HUES6 (cell line): ENCODE results near the gene SYPL2.

Experiments used
- H3K27ac ChIP-seq: 2 replicates; pipeline ENCODE4 v1.7.0; 2013; ENCODE audit warnings: low read depth, mild to moderate bottlenecking, low read length, inconsistent platforms
- H3K27me3 ChIP-seq: 2 replicates; pipeline ENCODE4 v1.6.1; 2013; ENCODE audit warnings: low read length; ENCODE audit not compliant: control insufficient read depth, insufficient read depth
- H3K36me3 ChIP-seq: 2 replicates; pipeline ENCODE4 v1.6.1; 2013; ENCODE audit warnings: low read length; ENCODE audit not compliant: control insufficient read depth, insufficient read depth
- H3K4me1 ChIP-seq: 2 replicates; pipeline ENCODE4 v1.6.1; 2013; ENCODE audit warnings: low read length; ENCODE audit not compliant: control insufficient read depth, insufficient read depth
- H3K4me3 ChIP-seq: 2 replicates; pipeline ENCODE4 v1.5.1; 2013; ENCODE audit warnings: low read depth, low read length
- H3K9ac ChIP-seq: one replicate; pipeline ENCODE4 v1.6.1; 2013; ENCODE audit warnings: mild to moderate bottlenecking, low read length
- H3K9me3 ChIP-seq: 2 replicates; pipeline ENCODE4 v1.6.1; 2013; ENCODE audit warnings: low read depth, low read length; ENCODE audit not compliant: control insufficient read depth, insufficient read depth

Gene SYPL2

GRCh38 chr1:109521002-109521951, 54.9 kb downstream of the SYPL2 start:
- Histone ChIP-seq H3K36me3 (no peaks in the 10 kb centered on the region), H3K4me1 (no peaks in the 10 kb centered on the region; the same call in 1 of the 2 replicates), H3K9ac (no peak overlapping the region), H3K9me3 (no peaks in the 10 kb centered on the region), H3K4me3 (no peak overlapping the region), H3K27ac (no peak overlapping the region), H3K27me3 (peaks cover 13% of the 10 kb centered on the region)

GRCh38 chr1:109522026-109522425, 55.7 kb downstream of the SYPL2 start:
- Histone ChIP-seq H3K27me3 (peaks cover 13% of the 10 kb centered on the region), H3K4me3 (no peak overlapping the region), H3K9me3 (no peaks in the 10 kb centered on the region), H3K4me1 (no peaks in the 10 kb centered on the region; the same call in 1 of the 2 replicates), H3K9ac (no peak overlapping the region), H3K36me3 (no peaks in the 10 kb centered on the region), H3K27ac (no peak overlapping the region)

- Histone ChIP-seq H3K27ac (no peak overlapping the region), H3K9ac (no peak overlapping the region)
Measured at GRCh38 chr1:109523706-109524105, 57.4 kb downstream of the SYPL2 start.

GRCh38 chr1:109527098-109527811, 60.9 kb downstream of the SYPL2 start:
- Histone ChIP-seq H3K36me3 (no peaks in the 10 kb centered on the region), H3K4me1 (no peaks in the 10 kb centered on the region), H3K27ac (no peak overlapping the region), H3K27me3 (no peaks in the 10 kb centered on the region), H3K9me3 (no peaks in the 10 kb centered on the region), H3K4me3 (no peak overlapping the region), H3K9ac (no peak overlapping the region)

More at GRCh38 chr1:109523706-109524105, 57.4 kb downstream of the SYPL2 start:
- no peaks in the 10 kb centered on the region for H3K9me3 ChIP-seq
- peaks cover 13% of the 10 kb centered on the region for H3K27me3 ChIP-seq
- H3K4me3 ChIP-seq, result no peak overlapping the region
- H3K36me3 ChIP-seq, result no peaks in the 10 kb centered on the region
- no peaks in the 10 kb centered on the region; the same call in 1 of the 2 replicates for H3K4me1 ChIP-seq

GRCh38 chr1:109527846-109528695, 61.7 kb downstream of the SYPL2 start:
- Histone ChIP-seq H3K9ac (no peak overlapping the region), H3K4me3 (no peak overlapping the region), H3K9me3 (no peaks in the 10 kb centered on the region), H3K27me3 (no peaks in the 10 kb centered on the region), H3K4me1 (no peaks in the 10 kb centered on the region), H3K36me3 (no peaks in the 10 kb centered on the region), H3K27ac (no peak overlapping the region)

GRCh38 chr1:109528712-109529111, 62.4 kb downstream of the SYPL2 start:
- no peaks in the 10 kb centered on the region for H3K36me3 ChIP-seq
- no peak overlapping the region for H3K9ac ChIP-seq
- no peaks in the 10 kb centered on the region for H3K27me3 ChIP-seq
- H3K4me1 ChIP-seq, result no peaks in the 10 kb centered on the region
- no peaks in the 10 kb centered on the region for H3K9me3 ChIP-seq
- H3K4me3 ChIP-seq, result no peak overlapping the region
- H3K27ac ChIP-seq, result no peak overlapping the region

- Histone ChIP-seq H3K4me1 (no peaks in the 10 kb centered on the region), H3K27ac (no peak overlapping the region), H3K9me3 (no peaks in the 10 kb centered on the region), H3K27me3 (no peaks in the 10 kb centered on the region), H3K36me3 (no peaks in the 10 kb centered on the region), H3K9ac (no peak overlapping the region), H3K4me3 (no peak overlapping the region)
Measured at GRCh38 chr1:109529881-109530456, 63.6 kb downstream of the SYPL2 start.

GRCh38 chr1:109530457-109531087, 64.2 kb downstream of the SYPL2 start:
- H3K4me3 ChIP-seq, result no peak overlapping the region
- no peaks in the 10 kb centered on the region for H3K4me1 ChIP-seq
- H3K9ac ChIP-seq, result no peak overlapping the region
- H3K9me3 ChIP-seq, result no peaks in the 10 kb centered on the region
- no peaks in the 10 kb centered on the region for H3K36me3 ChIP-seq
- H3K27ac ChIP-seq, result no peak overlapping the region
- H3K27me3 ChIP-seq, result no peaks in the 10 kb centered on the region

- no peaks in the 10 kb centered on the region for H3K9me3 ChIP-seq
- H3K27me3 ChIP-seq, result no peaks in the 10 kb centered on the region
- no peak overlapping the region for H3K27ac ChIP-seq
- H3K4me3 ChIP-seq, result no peak overlapping the region
- no peaks in the 10 kb centered on the region for H3K4me1 ChIP-seq
- H3K36me3 ChIP-seq, result no peaks in the 10 kb centered on the region
- no peak overlapping the region for H3K9ac ChIP-seq
Measured at GRCh38 chr1:109531380-109531779, 65.0 kb downstream of the SYPL2 start.
